Measurements from ENCODE around the gene TCF12.
"Not testable (repeated sequence)": the region's sequence is repeated elsewhere in the genome, so short reads cannot be mapped to it uniquely, and the experiment has no call there.

TCF12 gene

GRCh38 chr15:56978898-56979662, 60.6 kb downstream of the TCF12 start:
- DNase-seq (ENCODE audit: low spot score), result no peak

GRCh38 chr15:56980473-56980872, 62.0 kb downstream of the TCF12 start:
- no peak for DNase-seq (ENCODE audit: low spot score)

- DNase-seq (ENCODE audit: low spot score), result no peak
These were observed 62.7 kb downstream of the TCF12 start for GRCh38 chr15:56981160-56981559.

- DNase-seq (ENCODE audit: low spot score), result no peak
These were observed 64.5 kb downstream of the TCF12 start for GRCh38 chr15:56982987-56983386.

GRCh38 chr15:56984681-56985481, 66.4 kb downstream of the TCF12 start:
- DNase-seq (ENCODE audit: low spot score), result no peak

GRCh38 chr15:56985856-56986255, 67.4 kb downstream of the TCF12 start:
- no peak for DNase-seq (ENCODE audit: low spot score)

- DNase-seq (ENCODE audit: low spot score), result no peak
These were observed 68.8 kb downstream of the TCF12 start for GRCh38 chr15:56987286-56987685.

- DNase-seq (ENCODE audit: low spot score), result no peak
These were observed 69.8 kb downstream of the TCF12 start for GRCh38 chr15:56988219-56988618.

- DNase-seq (ENCODE audit: low spot score), result no peak
These were observed 71.0 kb downstream of the TCF12 start for GRCh38 chr15:56989411-56989924.

GRCh38 chr15:56991017-56991416, 72.6 kb downstream of the TCF12 start:
- no peak for DNase-seq (ENCODE audit: low spot score)

- DNase-seq (ENCODE audit: low spot score), result no peak
These were observed 74.3 kb downstream of the TCF12 start for GRCh38 chr15:56992725-56993124.

- DNase-seq (ENCODE audit: low spot score), result no peak
These were observed 75.8 kb downstream of the TCF12 start for GRCh38 chr15:56994280-56994679.

GRCh38 chr15:56996093-56996492, 77.6 kb downstream of the TCF12 start:
- no peak for DNase-seq (ENCODE audit: low spot score)

- no peak for DNase-seq (ENCODE audit: low spot score)
These were observed 78.5 kb downstream of the TCF12 start for GRCh38 chr15:56996746-56997470.

- no peak for DNase-seq (ENCODE audit: low spot score)
These were observed 85.0 kb downstream of the TCF12 start for GRCh38 chr15:57003418-57003817.

- no peak for DNase-seq (ENCODE audit: low spot score)
These were observed 86.8 kb downstream of the TCF12 start for GRCh38 chr15:57005244-57005643.

- DNase-seq (ENCODE audit: low spot score), result not testable (repeated sequence)
These were observed 89.4 kb downstream of the TCF12 start for GRCh38 chr15:57007797-57008196.

- no peak for DNase-seq (ENCODE audit: low spot score)
These were observed 92.3 kb downstream of the TCF12 start for GRCh38 chr15:57010724-57011123.

GRCh38 chr15:57012556-57012955, 94.1 kb downstream of the TCF12 start:
- no peak for DNase-seq (ENCODE audit: low spot score)

GRCh38 chr15:57014896-57015295, 96.5 kb downstream of the TCF12 start:
- not testable (repeated sequence) for DNase-seq (ENCODE audit: low spot score)

GRCh38 chr15:57015360-57015759, 96.9 kb downstream of the TCF12 start:
- DNase-seq (ENCODE audit: low spot score), result no peak

- no peak for DNase-seq (ENCODE audit: low spot score)
These were observed 97.5 kb downstream of the TCF12 start for GRCh38 chr15:57015897-57016296.
